Measurements from ENCODE around the gene SMIM43. TPM values are rescaled to one million over a fixed set of nuclear protein-coding genes. Genes with fewer than 3 reads are reported as not detected.

The SMIM43 gene
- total RNA-seq (10 to 100 TPM in 1 of 2 donors, under 1 TPM in 1; 0.15 to 18.2 TPM), polyA plus RNA-seq (under 1 TPM; 0.07 to 0.16 TPM)
- long read RNA-seq, donor 1, partial matches to known transcripts: 64 of 83 reads
- long read RNA-seq, donor 1, other reads (novel, unspliced or antisense): 19 of 83 reads
- long read RNA-seq, donor 2, partial matches to known transcripts: 0 of 1 reads
- long read RNA-seq, donor 2, other reads (novel, unspliced or antisense): 0 of 1 reads
- long read RNA-seq, donor 3: 0 reads
- long read RNA-seq, donor 4: 0 reads
- long read RNA-seq, donor 5, partial matches to known transcripts: 75 of 87 reads
- long read RNA-seq, donor 5, other reads (novel, unspliced or antisense): 10 of 87 reads

DNA sequence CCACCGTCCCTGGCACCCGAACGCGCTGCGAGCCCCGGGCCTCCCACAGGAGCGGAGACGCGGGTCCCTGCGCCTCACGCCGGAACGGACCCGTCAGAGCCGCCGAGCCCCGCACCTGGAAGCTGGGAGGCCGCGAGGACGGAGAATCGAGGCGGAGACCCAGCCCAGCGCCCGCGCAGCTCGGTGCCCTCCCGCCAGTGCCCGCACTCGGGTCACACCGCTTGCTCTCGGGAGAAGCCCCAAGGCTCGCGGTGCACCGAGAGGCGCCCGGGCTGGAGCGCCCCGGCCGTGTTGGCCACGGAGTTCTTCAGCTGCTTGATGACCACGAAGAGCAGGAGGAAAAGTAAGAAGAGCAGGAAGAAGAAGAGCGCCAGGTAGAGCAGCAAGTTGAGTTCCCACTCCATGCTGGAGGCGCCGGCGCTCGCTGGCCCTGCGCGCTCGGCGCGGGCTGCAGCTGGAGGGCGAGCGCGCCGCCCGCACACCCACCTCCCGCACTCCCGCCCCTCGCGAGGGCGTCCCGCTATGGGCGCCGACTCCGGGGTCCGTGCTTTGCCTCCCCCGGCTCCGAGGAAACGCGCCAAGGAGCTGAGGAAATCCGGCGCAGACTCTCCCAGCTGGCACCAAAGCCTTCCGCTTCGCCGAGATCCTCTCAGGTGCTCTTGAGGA lies at the start of gene SMIM43:
Gene SMIM43 (minus strand): TSS at position 463 of the 666 bp plus-strand sequence. CDS start 59 bp downstream, at position 404.
- TF ChIP-seq, protein P1, sequence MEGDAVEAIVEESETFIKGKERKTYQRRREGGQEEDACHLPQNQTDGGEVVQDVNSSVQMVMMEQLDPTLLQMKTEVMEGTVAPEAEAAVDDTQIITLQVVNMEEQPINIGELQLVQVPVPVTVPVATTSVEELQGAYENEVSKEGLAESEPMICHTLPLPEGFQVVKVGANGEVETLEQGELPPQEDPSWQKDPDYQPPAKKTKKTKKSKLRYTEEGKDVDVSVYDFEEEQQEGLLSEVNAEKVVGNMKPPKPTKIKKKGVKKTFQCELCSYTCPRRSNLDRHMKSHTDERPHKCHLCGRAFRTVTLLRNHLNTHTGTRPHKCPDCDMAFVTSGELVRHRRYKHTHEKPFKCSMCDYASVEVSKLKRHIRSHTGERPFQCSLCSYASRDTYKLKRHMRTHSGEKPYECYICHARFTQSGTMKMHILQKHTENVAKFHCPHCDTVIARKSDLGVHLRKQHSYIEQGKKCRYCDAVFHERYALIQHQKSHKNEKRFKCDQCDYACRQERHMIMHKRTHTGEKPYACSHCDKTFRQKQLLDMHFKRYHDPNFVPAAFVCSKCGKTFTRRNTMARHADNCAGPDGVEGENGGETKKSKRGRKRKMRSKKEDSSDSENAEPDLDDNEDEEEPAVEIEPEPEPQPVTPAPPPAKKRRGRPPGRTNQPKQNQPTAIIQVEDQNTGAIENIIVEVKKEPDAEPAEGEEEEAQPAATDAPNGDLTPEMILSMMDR (IDR thresholded peaks at IDR 0.05; ENCODE audit: control extremely low read depth, extremely low read depth): no peak
- no peaks in the 10 kb centered on the region for H3K36me3 ChIP-seq (ENCODE audit: control insufficient read depth in 4 of 4, insufficient read depth in 4 of 4, low read length in 4 of 4)
- H3K27ac ChIP-seq (ENCODE audit: low read depth in 1 of 2, low read length in 1 of 2): no peak within 1 kb of the TSS
- ATAC-seq (ENCODE audit: insufficient read depth, low FRiP score) (peak; percentile 8), DNase-seq (peak; percentile 44 to 57 (median 51))
- H3K4me3 ChIP-seq: peak within 1 kb of the TSS; percentile 40
- WGBS, 2 donors: 1% methylated on average over 75 of the region's 75 CpGs
- peaks cover 3 to 23% (median 21%) of the 10 kb centered on the region in 3 donors for H3K27me3 ChIP-seq (ENCODE audit: control insufficient read depth in 3 of 3, insufficient read depth in 3 of 3, low read length in 2 of 3)
- H3K9me3 ChIP-seq (ENCODE audit: control insufficient read depth in 4 of 4, insufficient read depth in 3 of 4, low read length in 3 of 4): peaks cover 0 to 2% (median 0%) of the 10 kb centered on the region in 4 donors
- H3K4me1 ChIP-seq (ENCODE audit: control insufficient read depth in 5 of 5, insufficient read depth in 5 of 5, low read length in 5 of 5): peaks cover 0 to 10% (median 4%) of the 10 kb centered on the region in 5 donors
- H3K9ac ChIP-seq (ENCODE audit: insufficient read depth in 1 of 2, low read length in 2 of 2): peak within 1 kb of the TSS in 1 of 2 donors; percentile 26

DNA sequence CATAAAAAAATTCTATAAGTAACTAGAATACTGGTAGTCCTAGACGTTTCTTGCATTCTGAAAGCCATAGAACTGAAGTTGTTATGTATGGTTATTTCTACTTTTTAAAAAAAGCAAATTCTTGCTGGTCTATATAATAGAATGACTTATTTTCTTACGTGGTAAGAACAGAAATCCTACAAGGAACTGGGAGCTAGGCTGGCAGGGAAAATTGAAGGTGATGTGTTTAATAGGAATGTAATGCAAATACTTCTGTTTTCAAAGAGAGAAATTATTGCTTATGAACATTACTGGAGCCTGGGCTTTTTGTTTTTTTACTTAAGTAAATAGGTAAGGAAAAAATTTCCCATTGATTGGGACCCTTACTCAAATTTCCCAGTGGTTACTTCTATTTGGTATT lies 49.8 kb upstream of the SMIM43 start:
- Histone ChIP-seq H3K36me3 (ENCODE audit: control insufficient read depth in 4 of 4, insufficient read depth in 4 of 4, low read length in 4 of 4) (peaks cover 4 to 39% (median 25%) of the 10 kb centered on the region in 4 donors), H3K27ac (ENCODE audit: low read depth in 1 of 2, low read length in 1 of 2) (no peak overlapping the region), H3K4me3 (no peak overlapping the region), H3K27me3 (ENCODE audit: control insufficient read depth in 3 of 3, insufficient read depth in 3 of 3, low read length in 2 of 3) (no peaks in the 10 kb centered on the region), H3K9ac (ENCODE audit: insufficient read depth in 1 of 2, low read length in 2 of 2) (no peak overlapping the region), H3K9me3 (ENCODE audit: control insufficient read depth in 4 of 4, insufficient read depth in 3 of 4, low read length in 3 of 4) (no peaks in the 10 kb centered on the region), H3K4me1 (ENCODE audit: control insufficient read depth in 5 of 5, insufficient read depth in 5 of 5, low read length in 5 of 5) (no peaks in the 10 kb centered on the region)
- no peak for ATAC-seq (ENCODE audit: insufficient read depth, low FRiP score)
- TF ChIP-seq, protein P1 (IDR thresholded peaks at IDR 0.05; ENCODE audit: control extremely low read depth, extremely low read depth): no peak
- no peak for DNase-seq
- 94 to 96% methylated on average over 2 of the region's 2 CpGs for WGBS, 2 donors

DNA sequence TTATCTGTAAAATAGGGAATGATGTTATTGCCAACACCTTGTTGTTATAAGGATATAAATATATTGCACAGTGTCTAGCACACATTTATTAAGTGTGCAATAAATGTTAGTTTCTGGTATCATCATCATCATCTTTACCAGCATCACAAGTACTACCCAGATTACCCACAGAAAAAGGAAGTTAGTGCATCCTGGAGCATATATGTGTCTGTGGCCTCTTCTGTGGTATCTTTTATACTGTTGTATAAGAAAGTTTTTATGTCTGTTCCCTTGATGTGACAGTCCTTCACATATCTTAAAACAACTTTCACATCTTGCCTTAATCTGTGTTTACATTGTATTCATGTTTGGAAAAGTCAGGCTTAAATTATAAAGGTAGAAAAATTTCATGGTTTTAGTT lies 46.2 kb upstream of the SMIM43 start:
- Histone ChIP-seq H3K4me1 (ENCODE audit: control insufficient read depth in 5 of 5, insufficient read depth in 5 of 5, low read length in 5 of 5) (no peaks in the 10 kb centered on the region), H3K27ac (ENCODE audit: low read depth in 1 of 2, low read length in 1 of 2) (no peak overlapping the region), H3K36me3 (ENCODE audit: control insufficient read depth in 4 of 4, insufficient read depth in 4 of 4, low read length in 4 of 4) (peaks cover 11 to 39% (median 27%) of the 10 kb centered on the region in 4 donors), H3K9me3 (ENCODE audit: control insufficient read depth in 4 of 4, insufficient read depth in 3 of 4, low read length in 3 of 4) (no peaks in the 10 kb centered on the region), H3K27me3 (ENCODE audit: control insufficient read depth in 3 of 3, insufficient read depth in 3 of 3, low read length in 2 of 3) (no peaks in the 10 kb centered on the region), H3K9ac (ENCODE audit: insufficient read depth in 1 of 2, low read length in 2 of 2) (no peak overlapping the region), H3K4me3 (no peak overlapping the region)
- TF ChIP-seq, protein P1 (IDR thresholded peaks at IDR 0.05; ENCODE audit: control extremely low read depth, extremely low read depth): no peak
- DNase-seq (no peak), ATAC-seq (ENCODE audit: insufficient read depth, low FRiP score) (no peak)

Data from lung (tissue), 16 donors.